Osteoblast (primary cell): ENCODE measurements around the gene ERLIN1. TPM values are rescaled to one million over a fixed set of nuclear protein-coding genes. Genes with fewer than 3 reads are reported as not detected.

Experiments
- DNase-seq: peaks from one replicate; pipeline ENCODE4 v3.0.0; 2011; ENCODE audit warnings: low spot score, mixed read lengths; ENCODE audit not compliant: insufficient read length; ENCODE audit errors: missing footprints
- H2AFZ ChIP-seq: 2 replicates; pipeline ENCODE4 v1.6.0; 2011; ENCODE audit warnings: mild to moderate bottlenecking, low read length
- H3K27ac ChIP-seq: 2 replicates; pipeline ENCODE4 v1.5.1; 2011; ENCODE audit warnings: mild to moderate bottlenecking, low read depth, low read length, moderate library complexity
- H3K27me3 ChIP-seq: 2 replicates; pipeline ENCODE4 v1.6.0; 2012; ENCODE audit warnings: mild to moderate bottlenecking, control low read depth, inconsistent platforms, low read length, moderate library complexity; ENCODE audit not compliant: insufficient read depth
- H3K36me3 ChIP-seq: 2 replicates; pipeline ENCODE4 v1.5.1; 2011; ENCODE audit warnings: mild to moderate bottlenecking, low read length, control low read depth, moderate library complexity; ENCODE audit not compliant: insufficient read depth
- H3K4me1 ChIP-seq: 2 replicates; pipeline ENCODE4 v1.5.1; 2011; ENCODE audit warnings: mild to moderate bottlenecking, low read length, control low read depth, moderate library complexity; ENCODE audit not compliant: insufficient read depth
- H3K4me2 ChIP-seq: 2 replicates; pipeline ENCODE4 v1.6.0; 2011; ENCODE audit warnings: mild to moderate bottlenecking, low read length; ENCODE audit not compliant: insufficient read depth
- H3K4me3 ChIP-seq: fragments of 200-600 bp; sonication (generic); 3 replicates; pipeline ENCODE4 v1.5.1; 2012; ENCODE audit warnings: mild to moderate bottlenecking, low read length, inconsistent platforms; ENCODE audit not compliant: insufficient read depth
- H3K79me2 ChIP-seq: 2 replicates; pipeline ENCODE4 v1.6.0; 2012; ENCODE audit warnings: mild to moderate bottlenecking, low read length, control low read depth, inconsistent platforms; ENCODE audit not compliant: insufficient read depth
- H3K9me3 ChIP-seq: 2 replicates; pipeline ENCODE4 v1.5.1; 2011; ENCODE audit warnings: low read depth, low read length, control low read depth
- H4K20me1 ChIP-seq: 2 replicates; pipeline ENCODE4 v1.6.0; 2012; ENCODE audit warnings: mild to moderate bottlenecking, low read length, control low read depth; ENCODE audit not compliant: insufficient read depth
- CTCF ChIP-seq: IDR thresholded peaks from 2 replicates; pipeline ENCODE4 v1.5.1; 2011; ENCODE audit warnings: mild to moderate bottlenecking, low read depth, low read length, moderate library complexity; ENCODE audit errors: extremely low read depth
- total RNA-seq: library from RNA; depleted of rRNA; stranded (reverse); fragments of >200 nt; gene quantifications from 2 replicates; pipeline ENCODE4 v1.2.3, GENCODE V29; 2012

ERLIN1 gene
- total RNA-seq, 1 donor, result 28.6 TPM

GRCh38 chr10:100109670-100110069, 76.2 kb downstream of the ERLIN1 start:
- no peak for DNase-seq
- H3K36me3 ChIP-seq, result no peaks in the 10 kb centered on the region
- H3K4me2 ChIP-seq, result no peak overlapping the region
- H3K9me3 ChIP-seq, result no peaks in the 10 kb centered on the region
- no peak overlapping the region for H2AFZ ChIP-seq
- no peaks in the 10 kb centered on the region for H4K20me1 ChIP-seq
- no peaks in the 10 kb centered on the region for H3K79me2 ChIP-seq
- H3K27me3 ChIP-seq, result peaks cover 19% of the 10 kb centered on the region
- no peak overlapping the region for H3K4me3 ChIP-seq
- H3K27ac ChIP-seq, result no peak overlapping the region
- no peak for TF ChIP-seq CTCF
- H3K4me1 ChIP-seq, result no peaks in the 10 kb centered on the region

- no peak overlapping the region for H3K4me3 ChIP-seq
- no peaks in the 10 kb centered on the region for H3K79me2 ChIP-seq
- no peak overlapping the region for H2AFZ ChIP-seq
- H3K4me1 ChIP-seq, result no peaks in the 10 kb centered on the region
- H3K27me3 ChIP-seq, result peaks cover 11% of the 10 kb centered on the region
- TF ChIP-seq CTCF, result no peak
- no peaks in the 10 kb centered on the region for H3K9me3 ChIP-seq
- DNase-seq, result no peak
- no peaks in the 10 kb centered on the region for H4K20me1 ChIP-seq
- no peaks in the 10 kb centered on the region for H3K36me3 ChIP-seq
- no peak overlapping the region for H3K27ac ChIP-seq
- no peak overlapping the region for H3K4me2 ChIP-seq
These were observed 79.0 kb downstream of the ERLIN1 start for GRCh38 chr10:100106865-100107264.

- Histone ChIP-seq H3K27me3 (peaks cover 10% of the 10 kb centered on the region), H3K9me3 (no peaks in the 10 kb centered on the region), H3K79me2 (no peaks in the 10 kb centered on the region), H4K20me1 (no peaks in the 10 kb centered on the region), H3K4me3 (no peak overlapping the region), H2AFZ (no peak overlapping the region), H3K36me3 (no peaks in the 10 kb centered on the region), H3K27ac (no peak overlapping the region), H3K4me1 (peaks cover 8% of the 10 kb centered on the region), H3K4me2 (no peak overlapping the region)
- DNase-seq, result no peak
- TF ChIP-seq CTCF, result no peak
These were observed 81.5 kb downstream of the ERLIN1 start for GRCh38 chr10:100104300-100104699.

GRCh38 chr10:100103581-100103980, 82.2 kb downstream of the ERLIN1 start:
- Histone ChIP-seq H3K36me3 (no peaks in the 10 kb centered on the region), H2AFZ (no peak overlapping the region), H3K27me3 (peaks cover 9% of the 10 kb centered on the region), H3K79me2 (no peaks in the 10 kb centered on the region), H3K4me1 (peaks cover 8% of the 10 kb centered on the region), H3K4me2 (no peak overlapping the region), H3K4me3 (no peak overlapping the region), H3K27ac (no peak overlapping the region), H3K9me3 (no peaks in the 10 kb centered on the region), H4K20me1 (no peaks in the 10 kb centered on the region)
- TF ChIP-seq CTCF, result no peak
- DNase-seq, result no peak
